K562 (cell line): ENCODE data around the gene PTPRO.

ENCODE experiments used
- NFRKB ChIP-seq: fragments of 450-650 bp; IDR thresholded peaks from 2 replicates; pipeline ENCODE4 v1.6.1; 2016; ENCODE audit warnings: low read depth
- SIN3B ChIP-seq: fragments of 450-650 bp; IDR thresholded peaks from 2 replicates; pipeline ENCODE4 v1.6.1; 2017; ENCODE audit warnings: low read depth, mild to moderate bottlenecking, moderate library complexity
- U2AF1 ChIP-seq: fragments of 200-400 bp; formaldehyde crosslinking; optimal IDR thresholded peaks from 2 replicates; pipeline ENCODE3; 2017; ENCODE audit warnings: mild to moderate bottlenecking, low read depth, low read length, moderate library complexity
- ZNF583 ChIP-seq: fragments of 250-450 bp; sonication (Bioruptor Pico); IDR thresholded peaks from 2 replicates; pipeline ENCODE4 v1.4.0; 2020
- ZZZ3 ChIP-seq: fragments of 450-650 bp; IDR thresholded peaks from 2 replicates; pipeline ENCODE4 v1.6.1; 2016; ENCODE audit warnings: antibody characterized with exemption, mild to moderate bottlenecking, moderate library complexity
- TF ChIP-seq, protein P1 (sequence below), 3 experiments: IDR thresholded peaks in 2 of 3; conservative IDR thresholded peaks in 1 of 3; 2 replicates each; pipeline ENCODE4 v1.5.1; 2011 to 2012; ENCODE audit warnings: low read length in 3 of 3, mild to moderate bottlenecking in 3 of 3, control low read depth in 2 of 3, improper control_type of control experiment in 1 of 3, inconsistent platforms in 1 of 3, low read depth in 1 of 3, mixed read lengths in 1 of 3, moderate library complexity in 1 of 3; ENCODE audit not compliant: insufficient read depth in 2 of 3
- TF ChIP-seq, protein P2 (sequence below), 3 experiments: fragments of 200-800 bp in 1 of 3; sonication (Bioruptor generic) in 1 of 3; sonication (generic) in 1 of 3; formaldehyde crosslinking in 1 of 3; IDR thresholded peaks; 2 replicates each; pipeline versions ENCODE4 v1.6.1 to v1.8.0; 2016 to 2022; ENCODE audit warnings: mild to moderate bottlenecking in 2 of 3, missing compliant biosample characterization in 2 of 3, missing genetic modification characterization in 2 of 3, missing genetic modification reagents in 1 of 3

DNA sequence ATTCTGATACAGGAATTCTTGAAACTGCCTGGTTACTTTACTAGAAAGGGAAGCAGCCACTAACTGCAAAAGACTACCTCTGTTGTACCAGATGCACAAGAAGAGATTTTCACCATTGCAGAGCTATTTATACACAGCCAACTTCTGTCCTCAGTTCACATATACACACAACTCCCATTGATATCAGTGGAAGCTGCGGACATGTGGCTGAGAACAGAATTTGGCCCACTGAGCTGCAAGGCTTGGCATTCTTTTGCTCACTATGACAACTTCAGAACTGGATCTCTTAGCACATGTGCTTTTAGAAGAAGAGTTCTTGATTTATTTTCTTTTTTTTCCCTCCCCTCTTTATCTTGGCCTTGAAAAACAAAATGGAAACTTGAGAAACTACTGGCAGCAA is 28.3 kb downstream of the PTPRO start:
- TF ChIP-seq U2AF1 (no peak), NFRKB (no peak), ZNF583 (CRISPR knock-in tag) (no peak), ZZZ3 (no peak), SIN3B (no peak)
- TF ChIP-seq, protein P1, sequence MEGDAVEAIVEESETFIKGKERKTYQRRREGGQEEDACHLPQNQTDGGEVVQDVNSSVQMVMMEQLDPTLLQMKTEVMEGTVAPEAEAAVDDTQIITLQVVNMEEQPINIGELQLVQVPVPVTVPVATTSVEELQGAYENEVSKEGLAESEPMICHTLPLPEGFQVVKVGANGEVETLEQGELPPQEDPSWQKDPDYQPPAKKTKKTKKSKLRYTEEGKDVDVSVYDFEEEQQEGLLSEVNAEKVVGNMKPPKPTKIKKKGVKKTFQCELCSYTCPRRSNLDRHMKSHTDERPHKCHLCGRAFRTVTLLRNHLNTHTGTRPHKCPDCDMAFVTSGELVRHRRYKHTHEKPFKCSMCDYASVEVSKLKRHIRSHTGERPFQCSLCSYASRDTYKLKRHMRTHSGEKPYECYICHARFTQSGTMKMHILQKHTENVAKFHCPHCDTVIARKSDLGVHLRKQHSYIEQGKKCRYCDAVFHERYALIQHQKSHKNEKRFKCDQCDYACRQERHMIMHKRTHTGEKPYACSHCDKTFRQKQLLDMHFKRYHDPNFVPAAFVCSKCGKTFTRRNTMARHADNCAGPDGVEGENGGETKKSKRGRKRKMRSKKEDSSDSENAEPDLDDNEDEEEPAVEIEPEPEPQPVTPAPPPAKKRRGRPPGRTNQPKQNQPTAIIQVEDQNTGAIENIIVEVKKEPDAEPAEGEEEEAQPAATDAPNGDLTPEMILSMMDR (IDR thresholded peaks at IDR 0.05 in 2 of 3, conservative IDR thresholded peaks at IDR 0.05 in 1 of 3; ENCODE audit: insufficient read depth in 2 of 3, low read depth in 1 of 3, low read length in 3 of 3): no peak
- TF ChIP-seq, protein P2, sequence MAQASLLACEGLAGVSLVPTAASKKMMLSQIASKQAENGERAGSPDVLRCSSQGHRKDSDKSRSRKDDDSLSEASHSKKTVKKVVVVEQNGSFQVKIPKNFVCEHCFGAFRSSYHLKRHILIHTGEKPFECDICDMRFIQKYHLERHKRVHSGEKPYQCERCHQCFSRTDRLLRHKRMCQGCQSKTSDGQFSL (CRISPR knock-in tag; IDR thresholded peaks at IDR 0.05): no peak
- TF ChIP-seq, protein P2 (tag; IDR thresholded peaks at IDR 0.05): no peak
